T-helper 2 cell treated with Interferon-gamma antibody and Interleukin-4, amounts not matched to agents 100 ng/mL and 5 ng/mL, for 36 hours (primary cell): ENCODE data around the gene RPS26. TPM values are rescaled to one million over a fixed set of nuclear protein-coding genes. Genes with fewer than 3 reads are reported as not detected.
"Not testable (repeated sequence)": the region's sequence is repeated elsewhere in the genome, so short reads cannot be mapped to it uniquely, and the experiment has no call there.

Experiments used
- intact Hi-C: fragments of 100-400 bp; cut with micrococcal nuclease; formaldehyde crosslinking; loops from one replicate; pipeline ENCODE4 v1.15.1; 2023
- total RNA-seq: library from RNA; stranded (reverse); gene quantifications from 2 replicates; pipeline ENCODE4 v1.2.3, GENCODE V29; 2022

The RPS26 gene
- total RNA-seq, 1 donor from 2014 or later: 30.9 TPM

GRCh38 chr12:56071648-56072047 is 29.9 kb downstream of the RPS26 start:
- intact Hi-C loops: no loop called here

- intact Hi-C loops: no loop called here
Observed at GRCh38 chr12:56074396-56074795, 32.7 kb downstream of the RPS26 start.

GRCh38 chr12:56077966-56078365 is 36.2 kb downstream of the RPS26 start:
- intact Hi-C loops: not testable (repeated sequence)

GRCh38 chr12:56078427-56078826 is 36.7 kb downstream of the RPS26 start:
- intact Hi-C loops: no loop called here

GRCh38 chr12:56078931-56079722 is 37.4 kb downstream of the RPS26 start:
- intact Hi-C loops: loop anchor here (1.0 kb wide), 1 partner anchor 25 kb away; the partner anchor contains the start of gene PA2G4

GRCh38 chr12:56079723-56080555 is 38.2 kb downstream of the RPS26 start, which contains the start of gene ERBB3:
Gene ERBB3, plus strand, starts transcription at chr12:56080165. Its CDS starts 136 bp downstream, at chr12:56080301.
- intact Hi-C loops: loop anchor here (1.0 kb wide), 1 partner anchor 24 kb away; the partner anchor contains the start of gene PA2G4

- intact Hi-C loops: no loop called here
Observed at GRCh38 chr12:56080556-56081138, 38.9 kb downstream of the RPS26 start.

- intact Hi-C loops: no loop called here
Observed at GRCh38 chr12:56081393-56082347, 40.0 kb downstream of the RPS26 start.

- intact Hi-C loops: no loop called here
Observed at GRCh38 chr12:56082382-56082781, 40.7 kb downstream of the RPS26 start.

- intact Hi-C loops: no loop called here
Observed at GRCh38 chr12:56082967-56083366, 41.2 kb downstream of the RPS26 start.

- intact Hi-C loops: no loop called here
Observed at GRCh38 chr12:56084958-56085543, 43.3 kb downstream of the RPS26 start.

- intact Hi-C loops: no loop called here
Observed at GRCh38 chr12:56086096-56086495, 44.4 kb downstream of the RPS26 start.

GRCh38 chr12:56086608-56087007 is 44.9 kb downstream of the RPS26 start:
- intact Hi-C loops: no loop called here

- intact Hi-C loops: no loop called here
Observed at GRCh38 chr12:56087220-56087619, 45.5 kb downstream of the RPS26 start.

Other genes with a start within 250 kb of the RPS26 start
- 76.1 and 84.4 TPM in 2 replicates for gene SARNP, start 224.2 kb upstream of the RPS26 start, total RNA-seq
- gene ORMDL2, start 223.9 kb upstream of the RPS26 start, total RNA-seq: 68.2 and 71.0 TPM in 2 replicates
- gene DNAJC14, start 212.3 kb upstream of the RPS26 start, total RNA-seq: 32.7 and 34.9 TPM in 2 replicates
- gene MMP19, start 199.0 kb upstream of the RPS26 start, total RNA-seq: 0.05 TPM in 1 of 2 replicates, not detected in the other
- gene PYM1, start 114.0 kb upstream of the RPS26 start, total RNA-seq: 56.4 and 59.9 TPM in 2 replicates
- 532 and 550 TPM in 2 replicates for gene DGKA, start 110.8 kb upstream of the RPS26 start, total RNA-seq
- gene PMEL, start 75.9 kb upstream of the RPS26 start, total RNA-seq: 0.20 and 0.25 TPM in 2 replicates
- 90.3 and 98.3 TPM in 2 replicates for gene CDK2, start 75.1 kb upstream of the RPS26 start, total RNA-seq
- gene RAB5B, start 67.8 kb upstream of the RPS26 start, total RNA-seq: 55.0 and 58.9 TPM in 2 replicates
- 9.6 and 10.3 TPM in 2 replicates for gene SUOX, start 44.6 kb upstream of the RPS26 start, total RNA-seq
- 21.8 and 23.3 TPM in 2 replicates for gene IKZF4, start 20.9 kb upstream of the RPS26 start, total RNA-seq
- 0.84 and 1.3 TPM in 2 replicates for gene ERBB3, start 38.2 kb downstream of the RPS26 start, total RNA-seq
- 273 and 291 TPM in 2 replicates for gene PA2G4, start 62.6 kb downstream of the RPS26 start, total RNA-seq
- 3,715 and 3,764 TPM in 2 replicates for gene RPL41, start 74.7 kb downstream of the RPS26 start, total RNA-seq
- gene ZC3H10, start 76.3 kb downstream of the RPS26 start, total RNA-seq: 9.3 and 9.5 TPM in 2 replicates
- gene ESYT1, start 86.3 kb downstream of the RPS26 start, total RNA-seq: 362 TPM in 2 replicates
- 69.9 and 70.7 TPM in 2 replicates for gene MYL6B, start 110.7 kb downstream of the RPS26 start, total RNA-seq
- gene MYL6, start 116.4 kb downstream of the RPS26 start, total RNA-seq: 1,606 and 1,617 TPM in 2 replicates
- 136 and 141 TPM in 2 replicates for gene SMARCC2, start 147.6 kb downstream of the RPS26 start, total RNA-seq
- 31.7 and 32.7 TPM in 2 replicates for gene RNF41, start 180.0 kb downstream of the RPS26 start, total RNA-seq
- 67.9 and 68.5 TPM in 2 replicates for gene NABP2, start 182.4 kb downstream of the RPS26 start, total RNA-seq
- gene SLC39A5, start 188.1 kb downstream of the RPS26 start, total RNA-seq: 0.86 and 1.0 TPM in 2 replicates
- gene ANKRD52, start 216.5 kb downstream of the RPS26 start, total RNA-seq: 55.3 and 56.1 TPM in 2 replicates
- 18.6 and 19.3 TPM in 2 replicates for gene COQ10A, start 225.0 kb downstream of the RPS26 start, total RNA-seq